Measurements from ENCODE around the gene SLC35G3.
"Not testable (repeated sequence)": the region's sequence is repeated elsewhere in the genome, so short reads cannot be mapped to it uniquely, and the experiment has no call there.

SLC35G3 gene

DNA sequence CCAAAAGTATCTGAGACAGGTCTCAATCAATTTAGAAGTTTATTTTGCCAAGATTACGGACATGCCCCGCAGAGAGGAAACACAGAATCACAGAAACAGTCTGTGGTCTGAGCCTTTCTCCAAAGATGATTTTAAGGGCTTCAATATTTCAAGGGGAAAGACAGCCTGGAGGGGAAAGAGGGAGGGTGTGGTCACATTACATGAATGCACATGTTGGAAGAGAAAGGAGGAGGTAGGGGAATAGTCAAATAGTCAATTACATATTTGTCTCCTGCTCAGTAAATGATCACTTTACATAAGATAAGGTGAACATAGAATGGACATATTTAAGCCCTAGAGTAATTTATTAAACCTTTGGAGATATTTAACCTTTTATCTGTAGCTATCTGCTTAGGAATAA lies 34.3 kb downstream of the SLC35G3 start:
- no peak for FAIRE-seq
- no peak for TF ChIP-seq TAF1 (IDR thresholded peaks at IDR 0.05; ENCODE audit: borderline replicate concordance, low read depth, low read length)

GRCh38 chr17:35155246-35155645 lies 38.9 kb downstream of the SLC35G3 start:
- no peak for FAIRE-seq
- TF ChIP-seq POLR2AphosphoS5 (IDR thresholded peaks at IDR 0.05; ENCODE audit: low read depth, low read length): no peak
- TF ChIP-seq TAF1 (IDR thresholded peaks at IDR 0.05; ENCODE audit: borderline replicate concordance, low read depth, low read length): no peak
- TF ChIP-seq POLR2A (IDR thresholded peaks at IDR 0.05; ENCODE audit: low read depth, low read length): no peak
- DNase-seq (ENCODE audit: insufficient read length): no peak

More for the DNA sequence above, 34.3 kb downstream of the SLC35G3 start:
- DNase-seq (ENCODE audit: insufficient read length): no peak

DNA sequence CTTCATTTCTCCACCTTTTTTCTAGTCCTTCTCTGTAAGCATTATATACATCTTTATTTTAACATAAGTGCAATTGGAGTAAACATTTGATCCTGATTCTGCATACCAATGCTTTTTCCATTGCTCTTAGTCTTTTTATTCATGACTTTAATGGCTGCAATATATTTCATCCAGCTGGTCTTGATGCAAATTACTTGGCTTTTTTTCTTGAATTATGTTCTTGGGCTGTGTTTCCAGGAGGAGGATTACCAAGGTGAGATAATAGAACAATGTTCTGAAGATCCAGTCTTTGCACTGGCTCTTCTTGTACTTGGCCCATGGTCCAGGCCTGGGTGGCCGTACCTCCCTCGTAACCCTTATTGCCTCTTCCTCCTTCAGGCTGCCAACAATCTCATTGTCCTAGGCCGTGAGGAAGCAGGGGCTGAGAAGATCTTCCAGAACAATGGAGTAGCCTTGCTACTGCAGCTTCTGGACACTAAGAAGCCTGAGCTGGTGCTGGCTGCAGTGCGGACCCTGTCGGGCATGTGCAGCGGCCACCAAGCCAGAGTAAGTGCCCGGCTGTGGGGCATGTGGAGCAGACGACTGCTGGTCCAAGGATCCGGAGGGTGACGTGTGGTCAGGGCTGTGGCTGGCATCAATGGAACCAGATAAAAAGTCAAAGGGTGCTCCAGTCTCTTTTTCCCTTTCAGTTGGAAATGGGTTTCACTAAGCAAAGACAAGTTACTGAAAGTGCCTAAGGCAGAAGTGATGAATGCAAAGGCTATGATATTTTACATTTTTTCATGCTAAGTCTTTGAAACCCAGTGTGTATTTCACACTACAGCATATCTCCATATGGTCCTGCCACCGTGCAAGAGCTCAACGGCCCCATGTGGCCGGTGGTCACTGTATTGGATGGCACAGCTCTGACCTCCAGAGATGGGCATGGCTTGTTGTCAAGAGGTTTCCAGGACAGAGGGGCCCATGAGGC lies 39.7 kb downstream of the SLC35G3 start:
- no peak for FAIRE-seq
- no peak for TF ChIP-seq POLR2A (IDR thresholded peaks at IDR 0.05; ENCODE audit: low read depth, low read length)
- no peak for TF ChIP-seq TAF1 (IDR thresholded peaks at IDR 0.05; ENCODE audit: borderline replicate concordance, low read depth, low read length)
- TF ChIP-seq POLR2AphosphoS5 (IDR thresholded peaks at IDR 0.05; ENCODE audit: low read depth, low read length): no peak
- no peak for DNase-seq (ENCODE audit: insufficient read length)

GRCh38 chr17:35152421-35153140 lies 41.6 kb downstream of the SLC35G3 start:
- TF ChIP-seq POLR2AphosphoS5 (IDR thresholded peaks at IDR 0.05; ENCODE audit: low read depth, low read length) (no peak), TAF1 (IDR thresholded peaks at IDR 0.05; ENCODE audit: borderline replicate concordance, low read depth, low read length) (no peak), POLR2A (IDR thresholded peaks at IDR 0.05; ENCODE audit: low read depth, low read length) (no peak)
- FAIRE-seq (no peak), DNase-seq (ENCODE audit: insufficient read length) (no peak)

GRCh38 chr17:35151080-35151479 lies 43.1 kb downstream of the SLC35G3 start:
- not testable (repeated sequence) for DNase-seq (ENCODE audit: insufficient read length); FAIRE-seq

- FAIRE-seq (no peak), DNase-seq (ENCODE audit: insufficient read length) (no peak)
- TF ChIP-seq POLR2AphosphoS5 (IDR thresholded peaks at IDR 0.05; ENCODE audit: low read depth, low read length) (no peak), TAF1 (IDR thresholded peaks at IDR 0.05; ENCODE audit: borderline replicate concordance, low read depth, low read length) (no peak), POLR2A (IDR thresholded peaks at IDR 0.05; ENCODE audit: low read depth, low read length) (no peak)
Observed at GRCh38 chr17:35149941-35150340, 44.3 kb downstream of the SLC35G3 start.

GRCh38 chr17:35148144-35148543 lies 46.0 kb downstream of the SLC35G3 start:
- FAIRE-seq (no peak), DNase-seq (ENCODE audit: insufficient read length) (no peak)
- TF ChIP-seq POLR2A (IDR thresholded peaks at IDR 0.05; ENCODE audit: low read depth, low read length) (no peak), POLR2AphosphoS5 (IDR thresholded peaks at IDR 0.05; ENCODE audit: low read depth, low read length) (no peak), TAF1 (IDR thresholded peaks at IDR 0.05; ENCODE audit: borderline replicate concordance, low read depth, low read length) (no peak)

DNA sequence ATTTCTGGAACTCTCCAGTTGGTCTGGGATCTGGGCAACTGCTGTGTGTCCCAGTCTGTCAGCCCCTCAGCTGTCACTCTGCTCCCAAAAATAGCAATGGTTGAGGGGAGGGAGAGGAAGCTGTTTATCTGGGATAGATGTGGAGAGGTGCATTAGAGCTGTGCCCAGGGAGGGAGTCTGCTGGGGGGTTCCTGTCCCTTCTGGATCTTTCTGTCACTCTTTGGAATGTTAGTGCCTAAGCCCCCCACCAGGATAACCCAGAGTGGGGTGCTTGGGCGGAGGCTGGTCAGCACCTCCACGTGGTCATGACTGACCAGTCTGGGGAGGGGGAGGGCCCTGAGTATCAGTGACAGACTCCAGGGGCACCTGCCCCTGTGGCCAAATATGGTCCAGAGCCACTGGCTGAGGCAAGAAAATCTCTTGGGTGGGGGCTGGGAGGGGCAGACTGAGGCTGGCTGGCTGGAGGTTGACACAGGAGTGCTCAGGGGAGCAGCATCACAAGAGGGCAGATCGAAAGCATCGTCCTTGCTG lies 46.8 kb downstream of the SLC35G3 start, which contains the start of gene UNC45B:
TSS of gene UNC45B (plus strand) at position 443 of the 531 bp plus-strand sequence. CDS start 447 bp downstream, outside the sequence.
- DNase-seq (ENCODE audit: insufficient read length): no peak
- no peak for FAIRE-seq
- no peak for TF ChIP-seq POLR2AphosphoS5 (IDR thresholded peaks at IDR 0.05; ENCODE audit: low read depth, low read length)
- TF ChIP-seq POLR2A (IDR thresholded peaks at IDR 0.05; ENCODE audit: low read depth, low read length): no peak
- TF ChIP-seq TAF1 (IDR thresholded peaks at IDR 0.05; ENCODE audit: borderline replicate concordance, low read depth, low read length): no peak

DNA sequence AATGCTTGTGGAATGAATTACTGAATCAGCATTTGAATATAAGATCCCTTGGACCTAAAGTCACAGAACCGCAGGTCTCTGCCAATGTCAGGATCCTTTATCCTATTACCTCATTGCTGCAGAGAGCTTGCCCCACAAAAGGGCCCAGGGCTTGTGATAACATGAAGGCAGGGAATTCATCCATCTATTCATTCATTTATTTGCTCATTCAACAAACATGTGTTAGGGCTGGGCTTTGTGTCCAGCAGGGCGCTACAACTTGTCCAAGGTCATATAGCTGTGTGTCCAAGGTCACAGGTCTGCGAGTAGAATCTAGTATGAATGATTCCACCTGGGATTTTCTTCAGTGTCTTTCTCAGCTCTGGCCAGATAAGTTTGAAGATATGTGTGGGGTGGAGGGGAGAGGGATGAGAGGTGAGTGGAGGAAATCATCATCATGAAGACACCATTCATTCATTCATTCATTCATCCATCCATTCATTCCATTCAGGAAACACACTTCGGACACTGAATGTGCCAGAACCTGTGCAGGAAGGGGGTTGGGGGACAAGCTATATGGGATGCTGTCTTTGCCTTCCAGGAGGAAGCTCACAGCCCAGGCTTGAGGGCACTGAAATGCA lies 47.9 kb downstream of the SLC35G3 start:
- FAIRE-seq (no peak), DNase-seq (ENCODE audit: insufficient read length) (no peak)
- TF ChIP-seq TAF1 (IDR thresholded peaks at IDR 0.05; ENCODE audit: borderline replicate concordance, low read depth, low read length) (no peak), POLR2A (IDR thresholded peaks at IDR 0.05; ENCODE audit: low read depth, low read length) (no peak), POLR2AphosphoS5 (IDR thresholded peaks at IDR 0.05; ENCODE audit: low read depth, low read length) (no peak)

DNA sequence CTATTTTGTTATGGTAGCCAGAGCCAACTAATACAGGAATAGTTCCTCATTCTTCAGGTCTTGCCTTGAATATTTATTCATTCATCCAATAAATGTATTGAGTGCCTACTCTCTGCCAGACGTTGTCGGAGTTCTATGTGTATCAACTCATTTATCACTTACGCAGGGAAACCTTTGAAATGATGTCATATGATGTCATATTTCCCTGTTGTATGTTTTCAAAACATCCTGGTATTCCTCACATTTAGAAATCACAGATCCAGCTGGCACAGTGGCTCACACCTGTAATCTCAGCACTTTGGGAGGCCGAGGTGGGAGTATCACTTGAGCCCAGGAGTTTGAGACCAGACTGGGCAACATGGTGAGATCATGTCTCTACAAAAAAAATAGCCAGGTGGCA lies 49.4 kb downstream of the SLC35G3 start:
- no peak for TF ChIP-seq POLR2AphosphoS5 (IDR thresholded peaks at IDR 0.05; ENCODE audit: low read depth, low read length)
- TF ChIP-seq TAF1 (IDR thresholded peaks at IDR 0.05; ENCODE audit: borderline replicate concordance, low read depth, low read length): no peak
- no peak for TF ChIP-seq POLR2A (IDR thresholded peaks at IDR 0.05; ENCODE audit: low read depth, low read length)
- no peak for DNase-seq (ENCODE audit: insufficient read length)
- no peak for FAIRE-seq
